ENCODE data around the gene LYST. TPM values are rescaled to one million over a fixed set of nuclear protein-coding genes. Genes with fewer than 3 reads are reported as not detected.

LYST gene
- total and polyA plus RNA-seq, 2 of the 4 experiments (the other 2 are of a cell fraction), result 2.2 to 7.2 TPM

GRCh38 chr1:235783148-235783776 lies 83.4 kb downstream of the LYST start (continued):
- no peak for TF ChIP-seq RCOR1 (IDR thresholded peaks at IDR 0.05; ENCODE audit: insufficient replicate concordance, low read length)

DNA sequence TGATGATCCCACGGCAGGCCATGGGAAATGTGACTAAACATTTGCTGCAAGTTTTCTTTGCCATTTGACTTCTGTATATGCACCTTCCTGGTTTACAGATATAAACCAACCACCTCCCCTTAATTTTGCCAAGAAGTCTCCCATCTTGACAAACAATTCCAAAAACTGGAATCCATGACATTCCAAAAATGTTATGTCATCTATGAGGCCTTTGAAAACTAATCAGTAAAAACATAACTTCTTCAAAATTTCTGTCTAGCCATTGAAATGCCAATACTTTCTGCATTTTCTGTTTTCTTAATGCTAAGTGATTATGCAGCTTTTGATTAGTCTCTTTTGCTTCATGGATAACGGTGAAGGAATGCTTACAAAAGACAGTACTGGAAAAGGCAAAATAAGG lies 84.1 kb downstream of the LYST start:
- H3K9me3 ChIP-seq (ENCODE audit: control insufficient read depth, insufficient read depth, low read length), result no peaks in the 10 kb centered on the region
- H3K4me2 ChIP-seq (ENCODE audit: low read depth, low read length), result no peak overlapping the region
- intact Hi-C loops (cut with micrococcal nuclease) (loop anchor here (2.0 to 5.0 kb wide), 3 partner anchors 185 to 278 kb away; partner anchors contain the start of gene B3GALNT2), in situ Hi-C loops (cut with MboI; ENCODE audit: low sequenced_read_pairs) (no loop called here), dilution Hi-C loops (cut with HindIII; ENCODE audit: low sequenced_read_pairs, unreplicated experiment) (no loop called here)
- TF ChIP-seq MAZ (IDR thresholded peaks at IDR 0.05; ENCODE audit: borderline replicate concordance, low read depth, low read length) (no peak), RFX5 (IDR thresholded peaks at IDR 0.05; ENCODE audit: low read depth, low read length) (no peak), MAFK (IDR thresholded peaks at IDR 0.05; ENCODE audit: low read depth, low read length) (no peak), RCOR1 (IDR thresholded peaks at IDR 0.05; ENCODE audit: insufficient replicate concordance, low read length) (no peak), SMC3 (IDR thresholded peaks at IDR 0.05; ENCODE audit: low read depth, low read length) (no peak), FOS (IDR thresholded peaks at IDR 0.05; ENCODE audit: low read depth, low read length) (no peak), CEBPB (IDR thresholded peaks at IDR 0.05; ENCODE audit: low read depth, low read length) (no peak)
- peaks cover 6% of the 10 kb centered on the region for H3K4me1 ChIP-seq (ENCODE audit: control insufficient read depth, insufficient read depth, low read length)
- H2BK15ac ChIP-seq (ENCODE audit: low read depth, low read length), result no peak overlapping the region
- H3K14ac ChIP-seq (replicated peaks; ENCODE audit: low read depth, low read length), result 0 out of 2 replicates have a peak overlapping the region, but pooled peaks have one; percentile 5
- no peaks in the 10 kb centered on the region for H3K27me3 ChIP-seq (ENCODE audit: control insufficient read depth, insufficient read depth, low read length)
- H4K5ac ChIP-seq (ENCODE audit: low read depth, low read length), result no peak overlapping the region
- DNase-seq (peak; percentile 6), ATAC-seq (ENCODE audit: low read depth) (no peak; the same call in 1 of the 2 replicates)
- H3K23ac ChIP-seq (ENCODE audit: low read depth, low read length), result no peak overlapping the region; the same call in 1 of the 2 replicates
- WGBS, 2 experiments (ENCODE audit: extremely low coverage in 2 of 2, insufficient read length in 1 of 2), result 100% methylated on average over 1 of the region's 2 CpGs; no CpG with 5 or more reads in 1 of the 2 experiments
- ChIA-PET POLR2A (ENCODE audit: unreplicated experiment) (interaction anchor here (0.6 kb wide), 1 partner anchor 124 kb away, joined by 10 read pairs; no protein-coding TSS in a partner anchor), CTCF (interaction anchor here (0.5 to 1.3 kb wide), 18 partner anchors 8 to 451 kb away, joined by 3 to 9 read pairs (median 4); no protein-coding TSS in a partner anchor)
- H3K4me3 ChIP-seq (ENCODE audit: insufficient read depth, low read depth, low read length), result no peak overlapping the region
- no peak overlapping the region for H2AFZ ChIP-seq (replicated peaks; ENCODE audit: low read length, poor library complexity)
- H3K36me3 ChIP-seq (ENCODE audit: control insufficient read depth, insufficient read depth, low read length), result no peaks in the 10 kb centered on the region
- peak overlapping the region; percentile 10; the same call in 1 of the 2 replicates for H2BK120ac ChIP-seq (ENCODE audit: low read depth, low read length)
- BruUV-seq (replicated peaks), result no TSS peak
- no peaks in the 10 kb centered on the region for H3K9me1 ChIP-seq (ENCODE audit: insufficient read depth, low read length)
- no peaks in the 10 kb centered on the region for H4K20me1 ChIP-seq (ENCODE audit: insufficient read depth, low read length)
- no peak overlapping the region for H3K18ac ChIP-seq (ENCODE audit: low read depth, low read length)
- no peak overlapping the region for H3K56ac ChIP-seq (ENCODE audit: extremely low read depth, insufficient read depth, low read length)
- no peak overlapping the region for H2AK9ac ChIP-seq (replicated peaks; ENCODE audit: low read depth, low read length, poor library complexity)
- H2BK5ac ChIP-seq (ENCODE audit: low read depth, low read length, poor library complexity, severe bottlenecking), result no peak overlapping the region
- H2BK20ac ChIP-seq (ENCODE audit: low read depth, low read length), result peak overlapping the region; percentile 27; the same call in 1 of the 2 replicates
- no peak overlapping the region for H3K27ac ChIP-seq (ENCODE audit: insufficient read depth, low read length)
- peak overlapping the region; percentile 31; the same call in 1 of the 2 replicates for H4K91ac ChIP-seq (ENCODE audit: insufficient read depth, low read depth, low read length)
- peak overlapping the region; percentile 74; the same call in 1 of the 2 replicates for H2AK5ac ChIP-seq (ENCODE audit: low read depth, low read length)
- H3K4ac ChIP-seq (ENCODE audit: low read depth, low read length), result 0 out of 2 replicates have a peak overlapping the region, but pooled peaks have one; percentile 46
- H4K8ac ChIP-seq (ENCODE audit: low read depth in 2 of 2, low read length in 2 of 2), result no peak overlapping the region
- H3K9ac ChIP-seq (ENCODE audit: low read depth, low read length), result no peak overlapping the region
- H3K79me1 ChIP-seq (ENCODE audit: low read depth in 1 of 2, low read length in 2 of 2), result no peaks in the 10 kb centered on the region

Measured in IMR-90 (cell line).